GM23338 (cell line): ENCODE results near the gene VASN. TPM values are rescaled to one million over a fixed set of nuclear protein-coding genes. Genes with fewer than 3 reads are reported as not detected.

Experiments used
- ATAC-seq: fragments of 200-7000 bp; cut with Tn5 transposase; 3 replicates; pipeline ENCODE4 v1.9.1; 2020
- DNase-seq: peaks from one replicate; pipeline ENCODE4 v3.0.0-alpha.2; 2015; ENCODE audit warnings: low spot score
- H2AFZ ChIP-seq: fragments of 200-600 bp; sonication (generic); 2 replicates; pipeline ENCODE4 v1.8.0; 2016; ENCODE audit warnings: antibody characterized with exemption, mild to moderate bottlenecking, moderate library complexity
- H3F3A ChIP-seq: fragments of 200-600 bp; sonication (generic); replicated peaks from 2 replicates; pipeline ENCODE4 v1.8.0; 2017; ENCODE audit warnings: antibody characterized with exemption, mixed run types, low read depth
- H3K27ac ChIP-seq: fragments of 200-600 bp; sonication (generic); 2 replicates; pipeline ENCODE4 v1.6.1; 2016; ENCODE audit warnings: low read depth
- H3K27me3 ChIP-seq: fragments of 200-600 bp; sonication (generic); 2 replicates; pipeline ENCODE4 v1.8.0; 2016; ENCODE audit warnings: mild to moderate bottlenecking, mixed run types, moderate library complexity; ENCODE audit not compliant: insufficient read depth
- H3K36me3 ChIP-seq: fragments of 200-600 bp; sonication (generic); 2 replicates; pipeline ENCODE4 v1.8.0; 2016; ENCODE audit warnings: mild to moderate bottlenecking; ENCODE audit not compliant: insufficient read depth
- H3K4me1 ChIP-seq: fragments of 200-600 bp; sonication (generic); 2 replicates; pipeline ENCODE4 v1.8.0; 2016; ENCODE audit warnings: mild to moderate bottlenecking, moderate library complexity; ENCODE audit not compliant: insufficient read depth
- H3K4me2 ChIP-seq: fragments of 200-600 bp; sonication (generic); 2 replicates; pipeline ENCODE4 v1.7.1; 2017; ENCODE audit warnings: mixed run types
- H3K4me3 ChIP-seq: fragments of 200-600 bp; sonication (generic); 2 replicates; pipeline ENCODE4 v1.6.1; 2016; ENCODE audit warnings: mixed run types
- H3K79me2 ChIP-seq: fragments of 200-600 bp; sonication (generic); replicated peaks from 2 replicates; pipeline ENCODE4 v1.8.0; 2017; ENCODE audit warnings: mild to moderate bottlenecking; ENCODE audit not compliant: insufficient read depth
- H3K9me2 ChIP-seq: fragments of 200-600 bp; sonication (generic); 2 replicates; pipeline ENCODE4 v1.8.0; 2017; ENCODE audit not compliant: insufficient read depth
- H4K20me1 ChIP-seq: fragments of 200-600 bp; sonication (generic); replicated peaks from 2 replicates; pipeline ENCODE4 v1.8.0; 2017; ENCODE audit warnings: mild to moderate bottlenecking; ENCODE audit not compliant: insufficient read depth
- H3K27ac Mint-ChIP-seq: 2 replicates; pipeline ENCODE4 v1.8.0; 2020; ENCODE audit warnings: inconsistent platforms, mild to moderate bottlenecking, moderate library complexity, mixed read lengths
- H3K27me3 Mint-ChIP-seq: 3 replicates; pipeline ENCODE4 v1.8.0; 2022; ENCODE audit warnings: low read depth, mild to moderate bottlenecking, moderate library complexity, mixed read lengths, inconsistent platforms; ENCODE audit not compliant: insufficient read depth, poor library complexity
- H3K36me3 Mint-ChIP-seq: 3 replicates; pipeline ENCODE4 v1.8.0; 2021; ENCODE audit warnings: low read depth, mild to moderate bottlenecking, inconsistent platforms, moderate library complexity, mixed read lengths
- H3K4me1 Mint-ChIP-seq: 3 replicates; pipeline ENCODE4 v1.8.0; 2020; ENCODE audit warnings: mild to moderate bottlenecking, inconsistent platforms, mixed read lengths
- H3K4me3 Mint-ChIP-seq: 3 replicates; pipeline ENCODE4 v1.8.0; 2021; ENCODE audit warnings: moderate library complexity, mild to moderate bottlenecking, inconsistent platforms, mixed read lengths
- H3K9me3 Mint-ChIP-seq: 3 replicates; pipeline ENCODE4 v1.8.0; 2020; ENCODE audit warnings: moderate library complexity, mild to moderate bottlenecking, inconsistent platforms, mixed read lengths
- CREB1 ChIP-seq: fragments of 250-450 bp; sonication (Bioruptor Pico); IDR thresholded peaks from 2 replicates; pipeline ENCODE4 v1.5.0; 2020; ENCODE audit warnings: low read depth, mild to moderate bottlenecking, moderate library complexity
- CTCF ChIP-seq, 2 experiments: fragments of 200-600 bp in 1 of 2; sonication (generic) in 1 of 2; conservative IDR thresholded peaks; 2 replicates each; pipeline versions ENCODE4 v1.5.1 to v1.6.1; 2016 to 2017; ENCODE audit warnings: antibody characterized with exemption in 2 of 2, low read depth in 2 of 2, mild to moderate bottlenecking in 2 of 2, moderate library complexity in 1 of 2
- EZH2 ChIP-seq: fragments of 200-600 bp; sonication (generic); IDR thresholded peaks from one replicate; pipeline ENCODE4 v1.8.0; 2017; ENCODE audit warnings: antibody characterized with exemption, mild to moderate bottlenecking, low read depth; ENCODE audit not compliant: unreplicated experiment
- EZH2phosphoT487 ChIP-seq: fragments of 200-600 bp; sonication (generic); IDR thresholded peaks from one replicate; pipeline ENCODE4 v1.8.1; 2018; ENCODE audit warnings: antibody characterized with exemption; ENCODE audit not compliant: unreplicated experiment
- JUNB ChIP-seq: IDR thresholded peaks from one replicate; pipeline ENCODE4 v1.6.1; 2016; ENCODE audit warnings: antibody characterized with exemption; ENCODE audit not compliant: unreplicated experiment
- NANOG ChIP-seq: IDR thresholded peaks from 2 replicates; pipeline ENCODE4 v1.6.1; 2016; ENCODE audit warnings: antibody characterized with exemption, borderline replicate concordance
- POLR2AphosphoS5 ChIP-seq: IDR thresholded peaks from 2 replicates; pipeline ENCODE4 v1.6.1; 2016; ENCODE audit warnings: antibody characterized with exemption, low read depth
- STAT1 ChIP-seq: IDR thresholded peaks from one replicate; pipeline ENCODE4 v1.6.1; 2016; ENCODE audit warnings: antibody characterized with exemption; ENCODE audit not compliant: unreplicated experiment
- ZNF114 ChIP-seq: fragments of 250-450 bp; sonication (Bioruptor Pico); IDR thresholded peaks from 2 replicates; pipeline ENCODE4 v1.5.0; 2020; ENCODE audit warnings: mild to moderate bottlenecking, moderate library complexity
- ZNF331 ChIP-seq: fragments of 250-450 bp; sonication (Bioruptor Pico); IDR thresholded peaks from 2 replicates; pipeline ENCODE4 v1.5.0; 2020; ENCODE audit warnings: low read depth, mild to moderate bottlenecking, moderate library complexity
- ZNF462 ChIP-seq: fragments of 250-450 bp; sonication (Bioruptor Pico); IDR thresholded peaks from 2 replicates; pipeline ENCODE4 v1.5.0; 2020; ENCODE audit warnings: mild to moderate bottlenecking, moderate library complexity
- polyA plus RNA-seq: library from polyadenylated mRNA; unstranded; fragments of >200 nt; fragmentation: Nextera tagmentation; extraction: Ambion mirVana; gene quantifications from 2 replicates; pipeline ENCODE4 v1.2.1, GENCODE V29; 2016
- total RNA-seq: library from RNA; depleted of rRNA; stranded (reverse); fragments of >200 nt; shearing (Covaris generic); gene quantifications from 2 replicates; pipeline ENCODE4 v1.2.3, GENCODE V29; 2014
- TF ChIP-seq, protein P1 (sequence below): IDR thresholded peaks from 2 replicates; pipeline ENCODE4 v1.6.1; 2016; ENCODE audit warnings: antibody characterized with exemption
- TF ChIP-seq, protein P2 (sequence below): IDR thresholded peaks from one replicate; pipeline ENCODE4 v1.6.1; 2018; ENCODE audit warnings: antibody characterized with exemption; ENCODE audit not compliant: unreplicated experiment

The VASN gene
- total and polyA plus RNA-seq, 2 experiments from 2014 or later: 8.0 to 15.5 TPM

DNA sequence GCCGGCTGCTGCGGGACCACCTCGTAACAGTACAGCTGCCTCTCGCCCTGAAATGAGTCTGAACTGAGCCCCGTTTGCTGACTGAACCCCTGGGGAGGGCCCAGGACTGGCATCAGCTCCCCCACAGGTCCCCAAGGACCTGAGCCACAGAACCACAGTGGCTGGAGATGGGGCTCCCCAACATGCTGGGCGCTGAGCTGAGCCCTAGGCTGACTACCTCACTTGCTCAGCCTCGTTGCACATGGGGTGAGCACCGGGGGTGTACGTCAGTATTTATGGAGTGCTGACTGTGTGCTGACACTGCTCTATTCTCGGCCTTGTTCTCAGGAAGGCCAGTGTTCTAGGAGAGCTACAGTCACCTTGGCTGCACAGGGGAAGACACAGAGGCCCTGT is 6.6 kb upstream of the VASN start:
- Histone ChIP-seq H3K79me2 (no peaks in the 10 kb centered on the region), H3K9me2 (no peaks in the 10 kb centered on the region), H3K27me3 (no peaks in the 10 kb centered on the region), H3K36me3 (no peaks in the 10 kb centered on the region), H3K4me2 (no peak overlapping the region), H3F3A (0 out of 2 replicates have a peak, but pooled peaks cover 3% of the 10 kb centered on the region), H3K27ac (no peak overlapping the region), H3K4me3 (no peak overlapping the region), H3K4me1 (no peaks in the 10 kb centered on the region), H2AFZ (no peak overlapping the region), H4K20me1 (no peaks in the 10 kb centered on the region)
- H3K4me1 Mint-ChIP-seq: no peaks in the 10 kb centered on the region; the same call in 1 of the 3 replicates
- H3K36me3 Mint-ChIP-seq: no peaks in the 10 kb centered on the region
- TF ChIP-seq EZH2: no peak
- TF ChIP-seq POLR2AphosphoS5: no peak
- no peak for TF ChIP-seq JUNB
- no peak for TF ChIP-seq ZNF462 (CRISPR knock-in tag)
- TF ChIP-seq, protein P1, sequence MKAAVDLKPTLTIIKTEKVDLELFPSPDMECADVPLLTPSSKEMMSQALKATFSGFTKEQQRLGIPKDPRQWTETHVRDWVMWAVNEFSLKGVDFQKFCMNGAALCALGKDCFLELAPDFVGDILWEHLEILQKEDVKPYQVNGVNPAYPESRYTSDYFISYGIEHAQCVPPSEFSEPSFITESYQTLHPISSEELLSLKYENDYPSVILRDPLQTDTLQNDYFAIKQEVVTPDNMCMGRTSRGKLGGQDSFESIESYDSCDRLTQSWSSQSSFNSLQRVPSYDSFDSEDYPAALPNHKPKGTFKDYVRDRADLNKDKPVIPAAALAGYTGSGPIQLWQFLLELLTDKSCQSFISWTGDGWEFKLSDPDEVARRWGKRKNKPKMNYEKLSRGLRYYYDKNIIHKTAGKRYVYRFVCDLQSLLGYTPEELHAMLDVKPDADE: no peak
- no peak for TF ChIP-seq CTCF (conservative IDR thresholded peaks at IDR 0.05; ENCODE audit: low read depth in 2 of 2)
- TF ChIP-seq NANOG: no peak
- no peak for TF ChIP-seq STAT1
- no peak for TF ChIP-seq EZH2phosphoT487
- no peak for TF ChIP-seq CREB1
- no peak for TF ChIP-seq ZNF114
- TF ChIP-seq ZNF331 (CRISPR knock-in tag): no peak
- TF ChIP-seq, protein P2, sequence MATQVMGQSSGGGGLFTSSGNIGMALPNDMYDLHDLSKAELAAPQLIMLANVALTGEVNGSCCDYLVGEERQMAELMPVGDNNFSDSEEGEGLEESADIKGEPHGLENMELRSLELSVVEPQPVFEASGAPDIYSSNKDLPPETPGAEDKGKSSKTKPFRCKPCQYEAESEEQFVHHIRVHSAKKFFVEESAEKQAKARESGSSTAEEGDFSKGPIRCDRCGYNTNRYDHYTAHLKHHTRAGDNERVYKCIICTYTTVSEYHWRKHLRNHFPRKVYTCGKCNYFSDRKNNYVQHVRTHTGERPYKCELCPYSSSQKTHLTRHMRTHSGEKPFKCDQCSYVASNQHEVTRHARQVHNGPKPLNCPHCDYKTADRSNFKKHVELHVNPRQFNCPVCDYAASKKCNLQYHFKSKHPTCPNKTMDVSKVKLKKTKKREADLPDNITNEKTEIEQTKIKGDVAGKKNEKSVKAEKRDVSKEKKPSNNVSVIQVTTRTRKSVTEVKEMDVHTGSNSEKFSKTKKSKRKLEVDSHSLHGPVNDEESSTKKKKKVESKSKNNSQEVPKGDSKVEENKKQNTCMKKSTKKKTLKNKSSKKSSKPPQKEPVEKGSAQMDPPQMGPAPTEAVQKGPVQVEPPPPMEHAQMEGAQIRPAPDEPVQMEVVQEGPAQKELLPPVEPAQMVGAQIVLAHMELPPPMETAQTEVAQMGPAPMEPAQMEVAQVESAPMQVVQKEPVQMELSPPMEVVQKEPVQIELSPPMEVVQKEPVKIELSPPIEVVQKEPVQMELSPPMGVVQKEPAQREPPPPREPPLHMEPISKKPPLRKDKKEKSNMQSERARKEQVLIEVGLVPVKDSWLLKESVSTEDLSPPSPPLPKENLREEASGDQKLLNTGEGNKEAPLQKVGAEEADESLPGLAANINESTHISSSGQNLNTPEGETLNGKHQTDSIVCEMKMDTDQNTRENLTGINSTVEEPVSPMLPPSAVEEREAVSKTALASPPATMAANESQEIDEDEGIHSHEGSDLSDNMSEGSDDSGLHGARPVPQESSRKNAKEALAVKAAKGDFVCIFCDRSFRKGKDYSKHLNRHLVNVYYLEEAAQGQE: no peak
- no peak for DNase-seq
- no peak overlapping the region for H3K27ac Mint-ChIP-seq
- H3K9me3 Mint-ChIP-seq: no peaks in the 10 kb centered on the region
- no peak for ATAC-seq
- no peak overlapping the region for H3K4me3 Mint-ChIP-seq
- H3K27me3 Mint-ChIP-seq: peaks cover 3% of the 10 kb centered on the region
